ENCODE results near the gene SKIC8. TPM values are rescaled to one million over a fixed set of nuclear protein-coding genes. Genes with fewer than 3 reads are reported as not detected.
"Not testable (repeated sequence)": the region's sequence is repeated elsewhere in the genome, so short reads cannot be mapped to it uniquely, and the experiment has no call there.

Gene SKIC8
- total RNA-seq, 1 experiment from 2014 or later, result 87.1 TPM

DNA sequence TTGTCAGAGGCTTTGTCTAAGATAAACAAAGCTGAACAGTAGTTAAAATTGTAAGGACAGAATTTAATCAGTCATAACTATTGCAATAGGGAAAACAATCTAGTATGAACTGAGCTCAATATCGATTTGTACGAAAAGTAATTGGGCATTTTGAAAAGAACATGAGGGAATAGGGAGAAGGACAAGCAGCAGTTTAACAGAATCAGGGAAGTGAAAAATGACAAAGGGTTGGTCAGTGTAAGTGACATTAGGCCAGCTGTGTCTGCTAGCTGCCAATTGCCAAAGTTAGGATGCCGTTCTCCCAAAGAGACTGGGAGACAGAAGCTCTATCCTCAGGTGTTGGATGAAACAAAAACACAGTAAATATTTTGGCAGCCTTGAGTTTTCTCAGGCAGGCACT, 38.3 kb downstream of the SKIC8 start:
- Histone ChIP-seq H3K36me3 (replicated peaks; ENCODE audit: control insufficient read depth, insufficient read depth, low read length) (no peaks in the 10 kb centered on the region), H3K27me3 (ENCODE audit: control insufficient read depth, insufficient read depth, low read length) (no peaks in the 10 kb centered on the region), H3K4me3 (ENCODE audit: insufficient read depth, low read depth, low read length) (no peak overlapping the region)
- DNase-seq, result no peak

DNA sequence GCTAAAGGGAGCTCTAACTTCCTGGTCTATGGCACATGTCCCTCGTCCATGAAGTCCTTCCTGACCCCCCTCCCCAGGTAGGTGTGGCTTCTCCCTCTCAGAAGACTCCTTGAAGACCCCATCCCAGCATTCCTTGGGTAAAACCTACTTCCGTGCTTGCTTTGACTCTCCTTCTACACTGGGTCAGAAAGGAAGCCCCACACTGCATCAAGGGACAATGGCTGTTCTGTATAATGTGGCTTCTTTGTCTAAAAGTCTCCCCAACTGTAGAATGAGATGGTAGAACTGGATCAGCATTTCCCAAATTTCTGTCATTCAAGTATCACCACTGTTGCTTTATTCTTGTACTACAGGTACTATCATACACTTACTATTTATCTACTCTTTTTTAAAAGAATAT, 38.9 kb downstream of the SKIC8 start:
- DNase-seq, result peak; percentile 26
- Histone ChIP-seq H3K27me3 (ENCODE audit: control insufficient read depth, insufficient read depth, low read length) (no peaks in the 10 kb centered on the region), H3K4me3 (ENCODE audit: insufficient read depth, low read depth, low read length) (no peak overlapping the region), H3K36me3 (replicated peaks; ENCODE audit: control insufficient read depth, insufficient read depth, low read length) (no peaks in the 10 kb centered on the region)

DNA sequence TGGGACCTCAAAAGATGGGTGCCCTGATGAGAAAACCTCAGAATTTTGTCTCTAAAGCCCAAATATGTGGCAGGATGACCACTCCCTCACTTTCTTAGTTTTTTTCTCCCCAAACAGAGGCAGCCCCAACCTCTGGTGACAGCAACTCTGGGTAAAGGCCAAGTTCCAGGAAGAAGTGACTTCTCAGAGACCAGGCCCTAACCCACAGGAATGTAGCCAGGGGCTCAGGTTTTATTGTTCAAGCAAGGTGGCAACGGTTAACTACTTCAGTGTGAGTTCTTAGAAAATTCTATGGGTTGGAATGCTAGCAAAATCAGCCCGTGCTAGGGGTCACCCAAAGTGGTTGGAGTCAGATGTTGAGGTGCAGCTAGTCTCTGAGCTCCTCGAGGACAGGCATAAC, 40.2 kb downstream of the SKIC8 start:
- no peak for DNase-seq
- H3K36me3 ChIP-seq (replicated peaks; ENCODE audit: control insufficient read depth, insufficient read depth, low read length), result no peaks in the 10 kb centered on the region

GRCh38 chr15:78257681-78258080, 41.7 kb downstream of the SKIC8 start:
- Histone ChIP-seq H3K36me3 (replicated peaks; ENCODE audit: control insufficient read depth, insufficient read depth, low read length) (no peaks in the 10 kb centered on the region), H3K27me3 (ENCODE audit: control insufficient read depth, insufficient read depth, low read length) (no peaks in the 10 kb centered on the region), H3K4me3 (ENCODE audit: insufficient read depth, low read depth, low read length) (no peak overlapping the region)
- DNase-seq, result no peak

More for the DNA sequence above, 40.2 kb downstream of the SKIC8 start:
- Histone ChIP-seq H3K27me3 (ENCODE audit: control insufficient read depth, insufficient read depth, low read length) (no peaks in the 10 kb centered on the region), H3K4me3 (ENCODE audit: insufficient read depth, low read depth, low read length) (no peak overlapping the region)

GRCh38 chr15:78256044-78256437, 43.4 kb downstream of the SKIC8 start:
- no peaks in the 10 kb centered on the region for H3K36me3 ChIP-seq (replicated peaks; ENCODE audit: control insufficient read depth, insufficient read depth, low read length)
- no peak overlapping the region for H3K4me3 ChIP-seq (ENCODE audit: insufficient read depth, low read depth, low read length)
- H3K27me3 ChIP-seq (ENCODE audit: control insufficient read depth, insufficient read depth, low read length), result no peaks in the 10 kb centered on the region
- DNase-seq, result no peak

- Histone ChIP-seq H3K27me3 (ENCODE audit: control insufficient read depth, insufficient read depth, low read length) (no peaks in the 10 kb centered on the region), H3K4me3 (ENCODE audit: insufficient read depth, low read depth, low read length) (no peak overlapping the region), H3K36me3 (replicated peaks; ENCODE audit: control insufficient read depth, insufficient read depth, low read length) (no peaks in the 10 kb centered on the region)
- no peak for DNase-seq
Measured at GRCh38 chr15:78255421-78256043, 43.9 kb downstream of the SKIC8 start.

- H3K27me3 ChIP-seq (ENCODE audit: control insufficient read depth, insufficient read depth, low read length), result no peaks in the 10 kb centered on the region
- DNase-seq, result no peak
- H3K36me3 ChIP-seq (replicated peaks; ENCODE audit: control insufficient read depth, insufficient read depth, low read length), result no peaks in the 10 kb centered on the region
- H3K4me3 ChIP-seq (ENCODE audit: insufficient read depth, low read depth, low read length), result no peak overlapping the region
Measured at GRCh38 chr15:78251136-78251535, 48.3 kb downstream of the SKIC8 start.

DNA sequence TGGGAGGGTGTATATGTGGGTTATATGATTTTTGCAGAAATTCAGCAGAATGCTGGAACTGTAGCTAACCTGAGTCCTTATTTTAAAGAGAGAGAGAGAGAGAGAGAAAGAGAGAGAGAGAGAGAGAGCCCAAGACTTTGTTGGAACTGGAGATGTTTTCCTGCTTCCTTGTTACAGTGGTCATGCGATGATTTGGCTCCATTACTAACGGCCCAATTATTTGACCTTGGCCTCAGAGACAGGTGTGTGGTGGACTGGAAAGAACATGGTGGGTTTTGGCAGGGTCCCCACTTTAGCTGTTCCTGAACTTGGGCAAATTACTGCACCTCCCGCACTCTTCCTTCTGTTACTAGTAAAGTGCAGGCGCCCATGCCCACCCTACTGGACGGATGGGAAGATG, 50.3 kb downstream of the SKIC8 start:
- no peak for DNase-seq
- Histone ChIP-seq H3K27me3 (ENCODE audit: control insufficient read depth, insufficient read depth, low read length) (no peaks in the 10 kb centered on the region), H3K36me3 (replicated peaks; ENCODE audit: control insufficient read depth, insufficient read depth, low read length) (no peaks in the 10 kb centered on the region), H3K4me3 (ENCODE audit: insufficient read depth, low read depth, low read length) (no peak overlapping the region)

- no peak for DNase-seq
- Histone ChIP-seq H3K36me3 (replicated peaks; ENCODE audit: control insufficient read depth, insufficient read depth, low read length) (no peaks in the 10 kb centered on the region), H3K27me3 (ENCODE audit: control insufficient read depth, insufficient read depth, low read length) (no peaks in the 10 kb centered on the region), H3K4me3 (ENCODE audit: insufficient read depth, low read depth, low read length) (no peak overlapping the region)
Measured at GRCh38 chr15:78247911-78248310, 51.5 kb downstream of the SKIC8 start.

DNA sequence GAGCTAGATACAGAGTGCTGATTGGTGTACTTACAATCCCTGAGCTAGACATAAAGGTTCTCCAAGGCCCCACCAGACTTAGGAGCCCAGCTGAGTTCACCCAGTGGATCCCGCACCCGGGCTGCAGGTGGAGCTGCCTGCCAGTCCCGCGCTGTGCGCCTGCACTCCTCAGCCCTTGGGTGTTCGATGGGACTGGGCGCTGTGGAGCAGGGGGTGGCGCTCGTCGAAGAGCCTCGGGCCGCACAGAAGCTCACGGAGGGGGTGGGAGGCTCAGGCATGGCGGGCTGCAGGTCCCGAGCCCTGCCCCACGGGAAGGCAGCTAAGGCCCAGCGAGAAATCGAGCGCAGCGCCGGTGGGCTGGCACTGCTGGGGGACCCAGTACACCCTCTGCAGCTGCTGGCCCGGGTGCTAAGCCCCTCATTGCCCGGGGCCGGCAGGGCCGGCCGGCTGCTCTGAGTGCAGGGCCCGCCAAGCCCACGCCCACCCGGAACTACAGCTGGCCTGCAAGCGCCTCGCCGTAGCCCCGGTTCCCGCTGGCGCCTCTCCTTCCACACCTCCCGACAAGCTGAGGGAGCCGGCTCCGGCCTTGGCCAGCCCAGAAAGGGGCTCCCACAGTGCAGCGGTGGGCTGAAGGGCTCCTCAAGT, 53.3 kb downstream of the SKIC8 start:
- not testable (repeated sequence) for H3K36me3 ChIP-seq (replicated peaks; ENCODE audit: control insufficient read depth, insufficient read depth, low read length); H3K27me3 ChIP-seq (ENCODE audit: control insufficient read depth, insufficient read depth, low read length); DNase-seq; H3K4me3 ChIP-seq (ENCODE audit: insufficient read depth, low read depth, low read length)

- not testable (repeated sequence) for H3K36me3 ChIP-seq (replicated peaks; ENCODE audit: control insufficient read depth, insufficient read depth, low read length); H3K27me3 ChIP-seq (ENCODE audit: control insufficient read depth, insufficient read depth, low read length); DNase-seq; H3K4me3 ChIP-seq (ENCODE audit: insufficient read depth, low read depth, low read length)
Measured at GRCh38 chr15:78245392-78245791, 54.0 kb downstream of the SKIC8 start.

DNA sequence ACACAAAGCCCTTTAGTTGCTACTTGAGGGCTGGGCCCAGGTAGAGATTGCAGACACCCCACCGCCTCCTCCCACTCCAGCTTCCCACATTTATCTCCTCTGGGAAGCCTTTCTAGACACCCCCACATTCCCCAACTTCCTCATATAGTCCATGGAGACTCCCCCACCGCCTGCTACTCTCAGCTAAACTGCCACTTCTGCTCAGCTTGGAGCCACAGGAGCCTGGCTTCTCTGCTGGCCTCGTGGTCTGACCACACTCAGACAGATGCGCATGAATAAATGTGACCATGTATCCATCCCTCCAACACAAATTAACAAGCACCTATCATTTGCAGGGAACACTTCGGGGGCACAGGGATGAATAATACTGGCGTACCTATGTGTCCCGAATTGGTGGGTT, 54.5 kb downstream of the SKIC8 start:
- Histone ChIP-seq H3K36me3 (replicated peaks; ENCODE audit: control insufficient read depth, insufficient read depth, low read length) (no peaks in the 10 kb centered on the region), H3K4me3 (ENCODE audit: insufficient read depth, low read depth, low read length) (no peak overlapping the region), H3K27me3 (ENCODE audit: control insufficient read depth, insufficient read depth, low read length) (no peaks in the 10 kb centered on the region)
- no peak for DNase-seq

DNA sequence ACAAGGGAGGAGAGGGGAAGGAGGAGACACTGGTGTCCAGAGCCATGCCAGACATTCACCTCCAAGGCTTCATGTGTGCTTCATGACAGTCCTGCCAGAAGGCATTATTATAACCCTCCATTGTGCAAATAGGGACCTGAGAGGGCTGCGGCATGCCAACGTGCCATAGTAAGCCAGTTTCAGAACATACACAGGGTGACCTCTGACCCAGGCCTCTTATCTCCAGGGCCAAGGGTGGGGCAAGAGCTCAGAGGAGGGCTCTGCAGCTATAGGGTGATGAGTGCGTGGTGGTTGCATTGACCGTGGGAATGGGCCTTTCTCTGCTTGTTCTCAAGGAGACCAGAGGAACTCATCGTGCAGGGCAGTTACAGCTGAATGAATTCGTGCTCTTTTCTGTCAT, 55.3 kb downstream of the SKIC8 start:
- H3K36me3 ChIP-seq (replicated peaks; ENCODE audit: control insufficient read depth, insufficient read depth, low read length), result no peaks in the 10 kb centered on the region
- H3K27me3 ChIP-seq (ENCODE audit: control insufficient read depth, insufficient read depth, low read length), result no peaks in the 10 kb centered on the region
- no peak overlapping the region for H3K4me3 ChIP-seq (ENCODE audit: insufficient read depth, low read depth, low read length)
- no peak for DNase-seq

DNA sequence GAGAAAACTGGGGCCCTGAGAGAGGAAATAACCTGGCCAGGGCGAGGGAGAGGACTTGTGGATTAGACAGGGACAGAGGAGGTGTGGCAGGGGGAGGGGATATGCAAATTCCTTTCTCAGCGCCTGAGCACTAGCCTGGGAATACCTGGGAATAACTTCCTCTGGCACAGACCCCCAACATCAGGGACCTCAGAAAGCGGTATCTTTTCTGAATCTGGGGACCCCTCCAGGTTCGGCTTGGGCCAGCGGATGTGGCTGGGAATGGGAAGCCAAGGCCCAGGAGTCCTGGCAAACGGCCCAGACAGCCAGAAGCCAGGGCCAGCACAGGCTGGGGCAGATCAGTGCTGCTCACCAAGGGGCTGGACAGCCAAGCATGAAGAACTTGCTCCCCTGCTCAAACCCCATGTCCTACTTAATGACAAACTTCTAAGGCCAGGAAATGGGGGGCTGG, 55.9 kb downstream of the SKIC8 start:
- Histone ChIP-seq H3K36me3 (replicated peaks; ENCODE audit: control insufficient read depth, insufficient read depth, low read length) (no peaks in the 10 kb centered on the region), H3K4me3 (ENCODE audit: insufficient read depth, low read depth, low read length) (no peak overlapping the region), H3K27me3 (ENCODE audit: control insufficient read depth, insufficient read depth, low read length) (no peaks in the 10 kb centered on the region)
- peak; percentile 90 for DNase-seq

DNA sequence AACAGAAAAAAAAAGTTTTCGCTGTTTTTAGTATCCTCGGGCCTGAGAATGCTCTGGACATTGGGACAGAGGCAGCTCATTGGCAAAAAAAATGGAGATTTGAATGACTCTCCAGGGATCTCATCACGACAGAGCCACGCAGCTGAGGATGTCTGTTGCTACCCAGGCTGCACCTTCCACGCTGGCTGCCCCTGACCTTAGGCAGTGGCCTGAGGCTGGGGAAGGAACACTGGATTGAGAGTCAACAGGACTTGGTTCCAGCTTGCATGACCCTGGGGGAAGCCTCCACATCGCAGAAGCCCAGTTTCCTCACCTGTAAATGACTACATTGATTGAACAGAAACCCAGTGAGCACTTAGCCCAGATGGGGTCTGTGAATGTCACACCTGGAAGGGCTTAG, 56.4 kb downstream of the SKIC8 start:
- no peaks in the 10 kb centered on the region for H3K27me3 ChIP-seq (ENCODE audit: control insufficient read depth, insufficient read depth, low read length)
- DNase-seq, result no peak
- no peaks in the 10 kb centered on the region for H3K36me3 ChIP-seq (replicated peaks; ENCODE audit: control insufficient read depth, insufficient read depth, low read length)
- H3K4me3 ChIP-seq (ENCODE audit: insufficient read depth, low read depth, low read length), result no peak overlapping the region

Data from H7 (cell line).